ENCODE measurements around the gene SLC17A7.

DNA sequence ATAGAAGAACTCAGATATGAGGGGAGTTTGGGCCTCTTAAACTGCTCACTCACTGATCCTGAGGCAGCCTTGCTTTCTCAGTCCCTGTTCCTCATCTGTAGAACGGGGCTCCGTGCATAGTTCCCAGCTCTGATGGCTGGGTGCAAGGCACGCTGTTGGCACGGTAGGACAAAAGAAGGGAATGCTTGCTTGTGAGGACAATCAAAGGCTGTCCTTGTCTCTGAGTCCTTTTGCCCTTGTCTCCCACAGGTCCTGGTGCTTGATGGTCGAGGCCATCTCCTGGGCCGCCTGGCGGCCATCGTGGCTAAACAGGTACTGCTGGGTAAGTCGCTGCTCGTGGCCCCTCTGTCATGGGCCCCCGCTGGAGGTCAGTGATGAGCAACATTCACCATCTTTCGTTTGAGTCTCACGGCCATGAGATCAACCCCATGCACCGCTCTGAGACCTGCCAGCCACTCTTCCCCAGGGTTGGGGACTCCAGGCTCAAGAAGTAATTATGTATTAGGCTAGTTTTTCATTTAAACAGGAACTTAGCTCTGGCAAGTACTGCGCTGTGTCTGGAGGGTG, 48.4 kb upstream of the SLC17A7 start:
- no peak for TF ChIP-seq POLR2A (IDR thresholded peaks at IDR 0.05)
- TF ChIP-seq, protein P1, sequence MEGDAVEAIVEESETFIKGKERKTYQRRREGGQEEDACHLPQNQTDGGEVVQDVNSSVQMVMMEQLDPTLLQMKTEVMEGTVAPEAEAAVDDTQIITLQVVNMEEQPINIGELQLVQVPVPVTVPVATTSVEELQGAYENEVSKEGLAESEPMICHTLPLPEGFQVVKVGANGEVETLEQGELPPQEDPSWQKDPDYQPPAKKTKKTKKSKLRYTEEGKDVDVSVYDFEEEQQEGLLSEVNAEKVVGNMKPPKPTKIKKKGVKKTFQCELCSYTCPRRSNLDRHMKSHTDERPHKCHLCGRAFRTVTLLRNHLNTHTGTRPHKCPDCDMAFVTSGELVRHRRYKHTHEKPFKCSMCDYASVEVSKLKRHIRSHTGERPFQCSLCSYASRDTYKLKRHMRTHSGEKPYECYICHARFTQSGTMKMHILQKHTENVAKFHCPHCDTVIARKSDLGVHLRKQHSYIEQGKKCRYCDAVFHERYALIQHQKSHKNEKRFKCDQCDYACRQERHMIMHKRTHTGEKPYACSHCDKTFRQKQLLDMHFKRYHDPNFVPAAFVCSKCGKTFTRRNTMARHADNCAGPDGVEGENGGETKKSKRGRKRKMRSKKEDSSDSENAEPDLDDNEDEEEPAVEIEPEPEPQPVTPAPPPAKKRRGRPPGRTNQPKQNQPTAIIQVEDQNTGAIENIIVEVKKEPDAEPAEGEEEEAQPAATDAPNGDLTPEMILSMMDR (IDR thresholded peaks at IDR 0.05), result no peak

All from suprapubic skin (tissue), 3 donors.